ENCODE data around the gene IFNL4.
A peak's percentile ranks its signal among the peaks of the same experiment; 100 is the strongest.

GRCh38 chr19:39197808-39198207, 50.8 kb downstream of the IFNL4 start:
- TF ChIP-seq CTCF (conservative IDR thresholded peaks at IDR 0.05; ENCODE audit: low read depth, low read length) (0 out of 2 replicates have a peak, but pooled peaks have one; percentile 12), EZH2 (IDR thresholded peaks at IDR 0.05; ENCODE audit: borderline replicate concordance, low read depth, low read length, poor library complexity, severe bottlenecking) (no peak)

All from A673 (cell line).